ENCODE data around the gene TBL1X.

GRCh38 chrX:9526965-9527364 lies 62.1 kb downstream of the TBL1X start:
- TF ChIP-seq EZH2 (IDR thresholded peaks at IDR 0.05; ENCODE audit: low read length, unreplicated experiment), result no peak
- no peak for TF ChIP-seq CTCF (conservative IDR thresholded peaks at IDR 0.05; ENCODE audit: low read depth, low read length)
